Activated CD4-positive, alpha-beta T cell treated with anti-CD3 and anti-CD28 coated beads for 36 hours (primary cell): ENCODE results near the gene HSPA12A. TPM values are rescaled to one million over a fixed set of nuclear protein-coding genes. Genes with fewer than 3 reads are reported as not detected.
"Not testable (repeated sequence)": the region's sequence is repeated elsewhere in the genome, so short reads cannot be mapped to it uniquely, and the experiment has no call there.

Source experiments
- ATAC-seq: fragments of 200-7000 bp; cut with Tn5 transposase; one replicate; pipeline ENCODE4 v1.10.0; 2021; ENCODE audit warnings: mild to moderate bottlenecking, moderate library complexity
- CTCF ChIA-PET: fragments of 350-600 bp; sonication (Branson Sonifier 250); formaldehyde crosslinking; loops from one replicate; lab custom pipeline; 2021; ENCODE audit warnings: antibody characterized with exemption; lab: Charles Lee
- POLR2A ChIA-PET: fragments of 350-600 bp; sonication (Branson Sonifier 250); formaldehyde crosslinking; loops from one replicate; lab custom pipeline; 2021; ENCODE audit warnings: antibody characterized with exemption, inconsistent platforms; lab: Charles Lee
- DNase-seq: peaks from one replicate; pipeline ENCODE4 v3.0.0-alpha.2; 2020
- H3K27ac Mint-ChIP-seq: one replicate; pipeline ENCODE4 v1.8.0; 2021; ENCODE audit warnings: mixed read lengths
- H3K27me3 Mint-ChIP-seq: one replicate; pipeline ENCODE4 v1.8.0; 2021; ENCODE audit warnings: mixed read lengths
- H3K36me3 Mint-ChIP-seq: one replicate; pipeline ENCODE4 v1.8.0; 2021; ENCODE audit warnings: low read depth, mixed read lengths
- H3K4me1 Mint-ChIP-seq: one replicate; pipeline ENCODE4 v1.8.0; 2021; ENCODE audit warnings: mixed read lengths
- H3K4me3 Mint-ChIP-seq: one replicate; pipeline ENCODE4 v1.8.0; 2021; ENCODE audit warnings: mild to moderate bottlenecking, moderate library complexity, mixed read lengths
- H3K9me3 Mint-ChIP-seq: one replicate; pipeline ENCODE4 v1.8.0; 2021; ENCODE audit warnings: low read depth, mixed read lengths
- intact Hi-C, 2 experiments: fragments of 100-400 bp; cut with DNase I in 1 of 2; cut with micrococcal nuclease in 1 of 2; formaldehyde crosslinking; loops; one replicate each; pipeline versions ENCODE4 v1.14.2 to v1.15.1; 2022 to 2024; cut with DNase I, micrococcal nuclease
- total RNA-seq, 2 experiments: library from RNA; stranded (reverse); gene quantifications; one replicate each; pipeline ENCODE4 v1.2.3, GENCODE V29; 2021

HSPA12A gene
- total RNA-seq, 2 experiments from 2014 or later = 0.41 to 0.74 TPM

GRCh38 chr10:116711803-116712202, 30.6 kb downstream of the HSPA12A start:
- H3K27me3 Mint-ChIP-seq = peaks cover 41% of the 10 kb centered on the region
- ATAC-seq, H3K27ac Mint-ChIP-seq, intact Hi-C loops, H3K4me3 Mint-ChIP-seq, H3K9me3 Mint-ChIP-seq, H3K4me1 Mint-ChIP-seq, DNase-seq, H3K36me3 Mint-ChIP-seq: not testable (repeated sequence)
- ChIA-PET POLR2A (interaction anchor here (0.6 kb wide), 1 partner anchor 1793 kb away, joined by 3 read pairs; no protein-coding TSS in a partner anchor), CTCF (interaction anchor here (1.6 kb wide), 1 partner anchor 76 kb away, joined by 4 read pairs; no protein-coding TSS in a partner anchor)

DNA sequence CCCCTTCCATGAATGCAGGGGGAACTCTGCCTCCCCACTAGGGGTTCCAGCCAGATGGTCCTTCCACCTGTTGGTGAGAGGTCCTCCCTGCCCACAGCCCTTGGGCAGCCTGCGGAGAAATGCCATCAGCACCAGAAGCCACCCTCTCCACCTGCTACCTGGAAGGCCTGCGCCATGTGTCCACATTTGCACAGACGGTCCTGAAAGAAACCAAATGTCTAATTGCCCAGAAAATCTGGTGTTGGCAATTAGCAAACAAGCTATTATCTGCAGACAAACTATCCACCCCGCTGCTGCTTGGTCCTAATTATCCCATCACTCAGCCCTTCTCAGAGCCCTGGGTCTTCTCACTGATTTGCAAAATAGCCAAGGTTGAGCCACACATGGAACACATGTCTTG, 32.3 kb downstream of the HSPA12A start:
- ATAC-seq (no peak), DNase-seq (no peak)
- Mint-ChIP-seq H3K4me1 (no peaks in the 10 kb centered on the region), H3K4me3 (no peak overlapping the region), H3K9me3 (no peaks in the 10 kb centered on the region), H3K36me3 (no peaks in the 10 kb centered on the region), H3K27ac (no peak overlapping the region), H3K27me3 (peaks cover 37% of the 10 kb centered on the region)
- intact Hi-C loops = no loop called here
- ChIA-PET CTCF (no interaction called here), POLR2A (no interaction called here)

DNA sequence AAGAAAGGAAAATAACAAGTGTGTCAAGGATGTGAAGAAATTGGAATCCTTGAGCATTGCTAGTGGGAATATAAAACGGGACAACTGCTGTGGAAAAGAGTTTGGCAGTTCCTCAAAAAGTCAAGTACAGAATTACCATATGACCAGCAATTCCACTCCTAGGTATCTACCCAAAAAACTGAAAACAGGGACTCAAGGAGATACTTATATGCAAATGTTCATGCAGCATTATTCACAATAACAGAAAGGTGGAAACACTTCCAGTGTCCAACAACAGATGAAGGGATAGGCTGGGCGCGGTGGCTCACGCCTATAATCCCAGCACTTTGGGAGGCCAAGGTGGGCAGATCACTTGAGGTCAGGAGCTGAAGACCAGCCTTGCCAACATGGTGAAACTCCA, 33.5 kb downstream of the HSPA12A start:
- intact Hi-C loops = no loop called here
- H3K4me3 Mint-ChIP-seq = no peak overlapping the region
- H3K9me3 Mint-ChIP-seq = no peaks in the 10 kb centered on the region
- ChIA-PET CTCF (interaction anchor here (0.6 kb wide), 1 partner anchor 64 kb away, joined by 3 read pairs; no protein-coding TSS in a partner anchor), POLR2A (no interaction called here)
- H3K36me3 Mint-ChIP-seq = no peaks in the 10 kb centered on the region
- H3K27me3 Mint-ChIP-seq = peaks cover 28% of the 10 kb centered on the region
- DNase-seq (no peak), ATAC-seq (no peak)
- H3K4me1 Mint-ChIP-seq = no peaks in the 10 kb centered on the region
- H3K27ac Mint-ChIP-seq = no peak overlapping the region

- H3K36me3 Mint-ChIP-seq = no peaks in the 10 kb centered on the region
- H3K4me1 Mint-ChIP-seq = no peaks in the 10 kb centered on the region
- no peak overlapping the region for H3K4me3 Mint-ChIP-seq
- POLR2A ChIA-PET = no interaction called here
- DNase-seq (no peak), ATAC-seq (no peak)
- no peaks in the 10 kb centered on the region for H3K9me3 Mint-ChIP-seq
- CTCF ChIA-PET = interaction anchor here (0.6 kb wide), 1 partner anchor 65 kb away, joined by 3 read pairs; no protein-coding TSS in a partner anchor
- peaks cover 27% of the 10 kb centered on the region for H3K27me3 Mint-ChIP-seq
- no peak overlapping the region for H3K27ac Mint-ChIP-seq
- intact Hi-C loops = no loop called here
These were observed 34.0 kb downstream of the HSPA12A start for GRCh38 chr10:116708391-116708821.

DNA sequence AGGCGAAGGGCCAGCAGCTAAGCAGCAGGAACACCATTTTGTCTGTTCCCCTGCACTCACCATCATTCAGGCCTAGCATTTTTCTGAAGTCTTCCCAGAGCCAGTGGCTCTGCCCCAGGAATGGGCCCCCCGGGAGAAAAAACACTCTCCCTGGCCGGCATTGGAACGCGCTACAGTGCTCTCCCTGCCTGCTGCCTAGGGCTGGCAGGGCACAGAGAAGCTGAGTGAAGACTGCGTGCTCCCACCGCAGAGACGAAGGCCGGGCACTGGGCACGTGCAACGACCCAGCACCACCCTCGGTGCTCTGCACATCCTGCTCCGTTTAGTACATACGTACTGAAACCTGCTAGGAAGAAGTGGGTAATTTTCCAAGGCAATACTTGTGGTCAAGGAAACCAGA, 34.4 kb downstream of the HSPA12A start:
- CTCF ChIA-PET = no interaction called here
- DNase-seq = no peak
- Mint-ChIP-seq H3K4me3 (no peak overlapping the region), H3K27me3 (peaks cover 31% of the 10 kb centered on the region), H3K36me3 (no peaks in the 10 kb centered on the region), H3K27ac (no peak overlapping the region), H3K9me3 (no peaks in the 10 kb centered on the region), H3K4me1 (no peaks in the 10 kb centered on the region)
- intact Hi-C loops = no loop called here
- no peak for ATAC-seq
- POLR2A ChIA-PET = no interaction called here

DNA sequence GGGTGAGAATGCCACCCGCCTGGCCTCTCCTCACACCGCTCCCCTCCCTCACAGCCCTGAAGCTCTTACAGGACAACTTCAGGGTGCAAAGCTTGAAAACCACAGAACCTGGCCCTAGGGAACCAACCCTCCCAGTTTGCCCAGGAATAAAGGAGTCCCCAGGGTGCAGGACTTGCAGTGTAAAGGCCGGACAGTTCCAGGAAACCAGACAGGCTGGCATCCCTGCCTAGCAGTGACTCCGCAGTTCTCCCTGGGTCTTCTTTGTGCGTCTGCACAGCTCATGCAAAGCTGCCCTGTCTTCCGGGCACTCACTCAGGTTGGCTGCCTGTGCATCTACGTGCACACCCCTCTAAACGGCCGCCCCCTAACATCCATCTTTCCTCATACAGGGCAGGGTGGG, 36.1 kb downstream of the HSPA12A start:
- Mint-ChIP-seq H3K4me3 (no peak overlapping the region), H3K9me3 (no peaks in the 10 kb centered on the region), H3K36me3 (no peaks in the 10 kb centered on the region), H3K4me1 (no peaks in the 10 kb centered on the region), H3K27ac (no peak overlapping the region), H3K27me3 (peaks cover 36% of the 10 kb centered on the region)
- DNase-seq = no peak
- POLR2A ChIA-PET = no interaction called here
- intact Hi-C loops = no loop called here
- ATAC-seq = no peak
- CTCF ChIA-PET = interaction anchor here (0.8 kb wide), 1 partner anchor 97 kb away, joined by 3 read pairs; no protein-coding TSS in a partner anchor

- ATAC-seq (no peak), DNase-seq (no peak)
- H3K27ac Mint-ChIP-seq = no peak overlapping the region
- no peaks in the 10 kb centered on the region for H3K9me3 Mint-ChIP-seq
- intact Hi-C loops = no loop called here
- ChIA-PET POLR2A (no interaction called here), CTCF (interaction anchor here (0.7 to 0.8 kb wide), 2 partner anchors 98 to 200 kb away, joined by 3 read pairs; no protein-coding TSS in a partner anchor)
- H3K36me3 Mint-ChIP-seq = no peaks in the 10 kb centered on the region
- H3K27me3 Mint-ChIP-seq = peaks cover 36% of the 10 kb centered on the region
- no peak overlapping the region for H3K4me3 Mint-ChIP-seq
- no peaks in the 10 kb centered on the region for H3K4me1 Mint-ChIP-seq
These were observed 36.9 kb downstream of the HSPA12A start for GRCh38 chr10:116705498-116705897.

- H3K27me3 Mint-ChIP-seq = peaks cover 36% of the 10 kb centered on the region
- no peak for ATAC-seq
- H3K4me1 Mint-ChIP-seq = no peaks in the 10 kb centered on the region
- intact Hi-C loops = no loop called here
- DNase-seq = no peak
- H3K9me3 Mint-ChIP-seq = no peaks in the 10 kb centered on the region
- no peaks in the 10 kb centered on the region for H3K36me3 Mint-ChIP-seq
- H3K27ac Mint-ChIP-seq = no peak overlapping the region
- POLR2A ChIA-PET = no interaction called here
- CTCF ChIA-PET = interaction anchor here (0.7 kb wide), 1 partner anchor 200 kb away, joined by 3 read pairs; no protein-coding TSS in a partner anchor
- H3K4me3 Mint-ChIP-seq = no peak overlapping the region
These were observed 37.4 kb downstream of the HSPA12A start for GRCh38 chr10:116704926-116705325.

GRCh38 chr10:116702165-116702564, 40.2 kb downstream of the HSPA12A start:
- DNase-seq (no peak), ATAC-seq (no peak)
- Mint-ChIP-seq H3K27me3 (peaks cover 33% of the 10 kb centered on the region), H3K36me3 (no peaks in the 10 kb centered on the region), H3K27ac (no peak overlapping the region), H3K4me1 (no peaks in the 10 kb centered on the region), H3K4me3 (no peak overlapping the region), H3K9me3 (no peaks in the 10 kb centered on the region)
- POLR2A ChIA-PET = interaction anchor here (0.7 kb wide), 1 partner anchor 18 kb away, joined by 3 read pairs; no protein-coding TSS in a partner anchor
- intact Hi-C loops = no loop called here
- CTCF ChIA-PET = no interaction called here

DNA sequence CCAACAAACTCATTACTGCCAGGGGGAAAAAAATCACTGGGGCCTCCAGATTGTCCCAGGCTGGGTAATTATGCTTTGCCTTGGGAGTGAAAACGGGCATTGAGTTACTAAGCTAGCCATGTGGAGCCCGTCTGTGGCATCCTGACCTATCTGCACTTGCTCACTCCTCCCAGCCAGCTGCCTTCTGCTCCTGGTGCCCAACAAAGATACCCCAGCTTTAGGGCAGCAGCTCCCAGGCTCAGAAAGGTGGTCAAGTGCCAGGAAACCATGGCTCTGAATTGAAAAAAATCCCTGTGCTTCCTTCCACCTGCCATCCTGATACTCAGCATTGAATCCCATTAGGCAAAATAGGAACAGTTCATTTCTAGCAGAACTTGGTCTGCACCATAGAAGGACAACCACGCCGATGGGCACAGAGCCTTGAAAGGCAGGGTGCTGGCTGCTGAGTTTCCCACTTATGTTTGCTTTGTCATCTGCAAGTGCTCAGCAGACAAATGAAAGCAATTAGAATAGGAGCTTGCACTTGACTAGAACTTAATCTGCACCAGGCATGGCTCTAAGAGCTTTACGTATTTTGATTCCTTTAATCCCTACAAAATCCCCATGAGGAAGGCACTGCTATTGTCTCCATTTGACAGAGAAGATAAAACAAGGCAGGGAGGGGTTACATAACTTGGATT, 42.8 kb downstream of the HSPA12A start:
- ChIA-PET CTCF (interaction anchor here (0.5 to 1.1 kb wide), 2 partner anchors 13 to 86 kb away, joined by 3 to 4 read pairs; no protein-coding TSS in a partner anchor), POLR2A (no interaction called here)
- no peak overlapping the region for H3K27ac Mint-ChIP-seq
- no peaks in the 10 kb centered on the region for H3K4me1 Mint-ChIP-seq
- no peak overlapping the region for H3K4me3 Mint-ChIP-seq
- no peak for ATAC-seq
- peaks cover 40% of the 10 kb centered on the region for H3K27me3 Mint-ChIP-seq
- no peaks in the 10 kb centered on the region for H3K36me3 Mint-ChIP-seq
- intact Hi-C loops = no loop called here
- DNase-seq = no peak
- H3K9me3 Mint-ChIP-seq = no peaks in the 10 kb centered on the region

- intact Hi-C loops = no loop called here
- H3K4me1 Mint-ChIP-seq = no peaks in the 10 kb centered on the region
- no peak overlapping the region for H3K4me3 Mint-ChIP-seq
- H3K27ac Mint-ChIP-seq = no peak overlapping the region
- no peaks in the 10 kb centered on the region for H3K36me3 Mint-ChIP-seq
- ATAC-seq (no peak), DNase-seq (no peak)
- CTCF ChIA-PET = interaction anchor here (0.5 to 1.0 kb wide), 2 partner anchors 17 to 87 kb away, joined by 3 to 4 read pairs; no protein-coding TSS in a partner anchor
- POLR2A ChIA-PET = no interaction called here
- peaks cover 42% of the 10 kb centered on the region for H3K27me3 Mint-ChIP-seq
- H3K9me3 Mint-ChIP-seq = no peaks in the 10 kb centered on the region
These were observed 43.3 kb downstream of the HSPA12A start for GRCh38 chr10:116699049-116699448.

GRCh38 chr10:116698364-116698763, 44.0 kb downstream of the HSPA12A start:
- Mint-ChIP-seq H3K27ac (no peak overlapping the region), H3K9me3 (no peaks in the 10 kb centered on the region), H3K27me3 (peaks cover 39% of the 10 kb centered on the region), H3K36me3 (no peaks in the 10 kb centered on the region), H3K4me1 (no peaks in the 10 kb centered on the region), H3K4me3 (no peak overlapping the region)
- no peak for ATAC-seq
- intact Hi-C loops = no loop called here
- CTCF ChIA-PET = interaction anchor here (1.0 kb wide), 1 partner anchor 17 kb away, joined by 3 read pairs; no protein-coding TSS in a partner anchor
- no peak for DNase-seq
- POLR2A ChIA-PET = no interaction called here
